22Rv1 (cell line): ENCODE results near the gene PGAM4.
"Not testable (repeated sequence)": the region's sequence is repeated elsewhere in the genome, so short reads cannot be mapped to it uniquely, and the experiment has no call there.

ENCODE experiments used
- H3K27ac ChIP-seq: fragments of 450-650 bp; 2 replicates; pipeline ENCODE4 v1.5.1; 2017
- CTCF ChIP-seq: fragments of 450-650 bp; IDR thresholded peaks from 2 replicates; pipeline ENCODE4 v1.5.1; 2017; ENCODE audit warnings: mild to moderate bottlenecking
- ZFX ChIP-seq: fragments of 450-650 bp; IDR thresholded peaks from 2 replicates; pipeline ENCODE4 v1.6.1; 2017; ENCODE audit warnings: antibody characterized with exemption, borderline replicate concordance

PGAM4 gene

DNA sequence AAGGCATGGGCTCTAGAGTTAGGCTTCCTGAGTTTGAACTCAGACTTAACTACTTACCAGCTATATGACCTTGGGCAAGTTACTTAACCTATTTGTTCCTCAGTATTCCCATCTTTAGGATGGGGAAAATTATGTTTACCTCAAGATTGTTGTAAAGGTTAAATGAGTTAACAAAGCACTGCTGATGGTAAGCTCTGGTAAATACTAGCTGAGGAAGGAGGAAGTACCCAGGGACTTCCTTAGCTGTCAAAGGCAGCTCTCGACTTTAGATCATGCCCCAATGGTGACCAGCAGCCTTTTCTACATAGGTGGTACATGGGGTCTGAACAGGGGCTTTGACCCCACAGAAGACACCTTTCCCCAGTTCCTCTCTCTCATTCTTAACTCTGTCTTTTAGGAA lies 38.9 kb downstream of the PGAM4 start:
- H3K27ac ChIP-seq: no peak overlapping the region
- no peak for TF ChIP-seq ZFX
- no peak for TF ChIP-seq CTCF

GRCh38 chrX:77925764-77926163 lies 43.7 kb downstream of the PGAM4 start:
- H3K27ac ChIP-seq: no peak overlapping the region
- TF ChIP-seq CTCF: no peak
- TF ChIP-seq ZFX: no peak

DNA sequence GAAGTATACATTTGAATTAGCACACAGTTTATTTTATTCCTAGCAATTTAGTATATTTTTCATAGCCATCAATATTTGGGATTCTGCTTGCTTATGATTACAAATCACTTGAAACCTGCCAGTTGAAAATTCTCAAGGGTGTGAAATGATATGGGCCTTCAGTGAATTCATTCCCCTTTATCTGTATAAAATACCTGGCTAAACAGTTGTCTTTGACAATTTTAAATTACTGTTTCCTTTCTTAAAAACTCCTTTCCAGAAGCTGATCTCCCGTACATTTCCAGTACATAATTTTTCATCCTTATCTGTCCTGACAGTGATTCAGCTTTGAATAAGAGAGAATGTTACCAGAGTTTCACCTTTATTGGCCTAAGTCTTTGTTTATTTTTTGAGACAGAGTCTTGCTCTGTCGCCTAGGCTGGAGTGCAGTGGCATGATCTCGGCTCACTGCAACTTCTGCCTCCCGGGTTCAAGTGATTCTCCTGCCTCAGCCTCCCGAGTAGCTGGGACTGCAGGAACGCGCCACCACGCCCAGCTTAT lies 45.0 kb downstream of the PGAM4 start:
- H3K27ac ChIP-seq: no peak overlapping the region
- TF ChIP-seq CTCF (no peak), ZFX (no peak)

- no peak overlapping the region for H3K27ac ChIP-seq
- TF ChIP-seq CTCF (no peak), ZFX (no peak)
These were observed 46.7 kb downstream of the PGAM4 start for GRCh38 chrX:77922787-77923186.

DNA sequence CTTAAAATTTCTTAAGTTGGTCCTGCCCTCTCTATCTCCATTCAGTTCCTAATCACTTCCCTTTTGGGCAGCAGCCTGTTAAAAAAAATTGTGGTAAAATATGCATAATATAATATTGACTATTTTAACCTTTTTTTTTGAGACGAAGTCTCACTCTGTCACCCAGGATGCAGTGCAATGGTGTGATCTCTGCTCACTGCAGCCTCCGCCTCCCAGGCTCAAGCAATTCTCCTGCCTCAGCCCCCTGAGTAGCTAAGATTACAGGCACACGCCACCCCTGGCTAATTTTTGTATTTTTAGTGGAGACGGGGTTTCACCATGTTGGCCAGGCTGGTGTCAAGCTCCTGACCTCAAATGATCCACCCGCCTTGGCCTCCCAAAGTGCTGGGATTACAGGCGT lies 50.1 kb downstream of the PGAM4 start:
- not testable (repeated sequence) for H3K27ac ChIP-seq

DNA sequence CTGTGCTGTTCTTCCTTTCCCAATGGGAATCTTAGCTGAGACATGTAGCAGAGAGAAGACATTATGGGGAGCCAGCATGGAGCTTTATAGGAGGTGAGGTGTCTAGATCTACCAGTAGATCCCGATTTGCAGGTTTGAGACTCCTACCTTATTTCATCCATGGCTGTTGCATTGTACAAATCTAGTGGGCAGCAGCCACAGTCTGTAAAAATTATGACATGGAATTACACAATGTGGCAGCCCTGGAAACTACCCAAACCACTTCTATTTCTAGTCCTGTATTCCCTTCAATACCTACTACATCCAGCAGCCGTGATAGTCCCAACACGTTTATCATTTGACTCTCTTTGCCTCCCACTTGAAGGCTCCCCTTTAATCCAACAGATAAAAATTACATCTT lies 50.9 kb downstream of the PGAM4 start:
- no peak for TF ChIP-seq CTCF
- no peak for TF ChIP-seq ZFX
- H3K27ac ChIP-seq: no peak overlapping the region
